Measurements from ENCODE around the gene TMEM269. TPM values are rescaled to one million over a fixed set of nuclear protein-coding genes. Genes with fewer than 3 reads are reported as not detected.
A peak's percentile ranks its signal among the peaks of the same experiment; 100 is the strongest.
"Not testable (repeated sequence)": the region's sequence is repeated elsewhere in the genome, so short reads cannot be mapped to it uniquely, and the experiment has no call there.

The TMEM269 gene
- polyA plus RNA-seq, 3 donors, result 0.05 TPM; not detected in 2

DNA sequence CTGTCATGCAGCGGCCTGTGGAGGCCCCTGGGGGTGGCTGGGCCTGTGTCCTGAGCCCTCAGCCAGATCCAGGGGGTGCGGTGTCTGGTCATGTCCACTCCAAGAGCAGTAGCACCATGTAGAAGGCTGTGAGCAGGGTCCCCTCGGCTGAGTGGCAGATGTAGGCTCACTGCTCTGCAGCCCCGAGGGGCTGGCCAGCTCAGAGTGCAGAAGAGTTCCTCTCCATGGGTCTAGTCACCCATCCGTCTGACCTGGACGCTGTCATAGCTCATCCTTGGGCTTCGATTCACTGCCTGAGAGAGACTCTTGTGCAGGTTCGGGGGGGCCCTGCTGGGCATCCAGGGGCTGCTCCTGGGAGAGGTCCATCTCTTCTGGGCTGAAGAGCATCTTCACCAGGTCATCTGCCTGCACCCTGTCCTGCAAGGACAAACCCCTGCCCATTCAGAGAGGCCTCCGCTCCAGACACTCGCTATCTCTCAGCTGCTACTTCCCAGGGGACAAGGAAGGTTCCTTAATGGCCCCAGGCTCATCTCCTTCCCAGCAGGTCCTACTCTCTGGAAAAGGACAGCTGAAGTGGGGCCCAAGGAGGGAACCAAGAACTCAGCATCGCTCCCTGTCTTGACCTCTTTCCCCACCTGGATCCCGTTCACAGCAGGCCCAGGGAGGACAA lies 38.2 kb upstream of the TMEM269 start:
- no peak overlapping the region for H3K27ac ChIP-seq (ENCODE audit: low read depth, low read length)
- 90 to 91% (median 90%) methylated on average over 12 of the region's 12 CpGs for WGBS, 3 donors

GRCh38 chr1:42747125-42747524 lies 37.7 kb upstream of the TMEM269 start:
- 43 to 58% (median 56%) methylated on average over 14 of the region's 14 CpGs for WGBS, 3 donors
- H3K27ac ChIP-seq (ENCODE audit: low read depth, low read length), result no peak overlapping the region

GRCh38 chr1:42748021-42748420 lies 36.8 kb upstream of the TMEM269 start:
- WGBS, 3 donors, result 80 to 88% (median 84%) methylated on average over 10 of the region's 10 CpGs
- no peak overlapping the region for H3K27ac ChIP-seq (ENCODE audit: low read depth, low read length)

DNA sequence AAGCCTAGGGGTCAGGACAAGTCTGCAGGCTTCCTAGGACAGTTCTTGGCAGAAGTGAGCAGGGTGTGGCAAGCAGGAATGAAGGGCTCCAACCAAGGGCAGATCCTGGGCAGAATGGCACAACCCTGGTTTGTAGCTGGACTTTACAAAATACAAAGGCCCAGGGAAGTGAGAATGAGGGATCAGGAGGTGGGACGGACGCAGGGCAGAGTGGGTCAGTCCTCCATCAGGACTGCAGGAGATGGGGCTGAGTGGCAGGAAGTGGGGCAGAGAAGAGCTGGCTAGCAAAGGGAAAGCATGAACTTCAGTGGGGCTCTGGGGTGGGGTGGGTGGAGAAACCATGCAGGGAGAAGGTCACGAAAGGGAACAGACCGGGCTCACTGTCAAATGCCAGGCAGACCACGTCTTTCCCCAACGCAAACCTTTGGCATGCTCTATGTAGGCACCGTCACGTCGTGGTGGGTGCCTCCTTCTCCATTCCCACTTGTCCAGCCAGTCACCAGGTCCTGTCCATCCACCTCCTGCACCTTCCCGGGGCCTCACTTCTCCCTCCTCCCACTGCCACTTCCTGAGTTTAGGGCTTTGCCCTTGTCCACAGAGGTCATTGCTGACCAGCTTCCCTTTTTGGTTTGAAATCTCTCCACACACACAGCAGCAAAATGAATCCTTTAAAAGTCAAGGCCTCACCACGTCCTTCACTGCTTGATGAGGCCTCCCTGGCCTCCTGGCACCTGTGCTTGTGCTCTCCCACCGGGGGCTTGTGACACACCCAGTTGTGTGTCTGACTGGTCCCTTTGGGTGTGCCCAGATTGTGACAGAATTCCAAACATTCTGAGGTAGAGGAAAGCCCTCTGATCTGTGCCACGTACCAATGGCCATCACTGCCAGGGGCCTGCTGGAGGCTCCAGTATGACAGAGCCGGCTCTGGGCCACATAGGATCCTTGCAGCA lies 36.1 kb upstream of the TMEM269 start:
- H3K27ac ChIP-seq (ENCODE audit: low read depth, low read length), result no peak overlapping the region
- WGBS, 3 donors, result 76 to 85% (median 77%) methylated on average over 14 of the region's 14 CpGs

- no peak overlapping the region for H3K27ac ChIP-seq (ENCODE audit: low read depth, low read length)
- 93 to 96% (median 94%) methylated on average over 12 of the region's 12 CpGs for WGBS, 3 donors
These were observed 34.8 kb upstream of the TMEM269 start for GRCh38 chr1:42750041-42750440.

GRCh38 chr1:42751511-42752070 lies 33.2 kb upstream of the TMEM269 start:
- H3K27ac ChIP-seq (ENCODE audit: low read depth, low read length), result not testable (repeated sequence)
- WGBS, 3 donors, result 91 to 93% (median 91%) methylated on average over 8 of the region's 8 CpGs

- WGBS, 3 donors, result 92 to 98% (median 94%) methylated on average over 6 of the region's 6 CpGs
- no peak overlapping the region for H3K27ac ChIP-seq (ENCODE audit: low read depth, low read length)
These were observed 32.5 kb upstream of the TMEM269 start for GRCh38 chr1:42752284-42752683.

- 82 to 89% (median 83%) methylated on average over 1 of the region's 1 CpG for WGBS, 3 donors
- no peak overlapping the region for H3K27ac ChIP-seq (ENCODE audit: low read depth, low read length)
These were observed 31.7 kb upstream of the TMEM269 start for GRCh38 chr1:42753070-42753469.

DNA sequence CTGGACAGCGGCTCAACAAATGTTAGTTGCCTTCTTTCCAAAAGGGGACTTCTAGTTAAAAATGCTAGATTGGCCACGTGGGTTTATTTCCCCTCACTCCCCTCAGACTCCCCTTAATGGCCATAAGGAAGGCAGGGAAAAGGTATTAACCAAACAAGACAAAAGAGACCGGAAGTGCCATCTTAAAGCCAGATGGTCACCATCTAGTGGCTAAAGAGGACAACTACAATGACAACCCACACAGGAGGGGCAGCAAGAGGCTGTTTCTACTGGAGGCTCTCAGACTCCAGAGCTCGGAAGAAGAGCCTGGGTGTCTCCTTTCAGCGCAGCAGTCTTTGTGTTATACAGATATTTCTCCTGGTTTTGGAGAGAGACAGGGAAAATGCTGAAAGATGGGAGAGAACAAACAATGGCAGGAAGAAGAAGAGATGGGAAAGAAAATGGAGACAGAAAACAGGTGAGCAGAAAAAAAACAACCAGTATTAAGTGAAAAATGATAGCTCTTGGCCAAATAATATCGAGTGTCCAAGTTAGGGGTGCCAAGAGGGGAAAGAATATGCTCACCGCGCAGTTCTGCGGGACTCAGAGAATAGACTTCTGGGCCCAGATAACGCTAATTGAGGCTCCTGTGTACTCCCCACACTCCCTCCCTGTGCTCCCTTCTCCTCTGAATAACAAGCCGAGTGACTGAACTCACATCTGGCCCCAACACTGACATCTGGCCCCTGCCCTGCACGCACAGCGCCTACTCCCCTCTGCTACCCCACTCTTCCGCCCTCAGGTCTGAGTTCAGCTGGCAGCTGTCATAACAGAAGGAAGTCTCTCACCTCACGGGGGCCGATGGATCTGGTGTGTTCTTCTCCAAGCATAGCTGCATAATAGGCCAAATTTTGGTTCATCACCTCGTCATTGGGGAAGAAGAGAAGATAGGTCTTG lies 27.6 kb upstream of the TMEM269 start:
- 75 to 78% (median 76%) methylated on average over 17 of the region's 17 CpGs for WGBS, 3 donors
- no peak overlapping the region for H3K27ac ChIP-seq (ENCODE audit: low read depth, low read length)

DNA sequence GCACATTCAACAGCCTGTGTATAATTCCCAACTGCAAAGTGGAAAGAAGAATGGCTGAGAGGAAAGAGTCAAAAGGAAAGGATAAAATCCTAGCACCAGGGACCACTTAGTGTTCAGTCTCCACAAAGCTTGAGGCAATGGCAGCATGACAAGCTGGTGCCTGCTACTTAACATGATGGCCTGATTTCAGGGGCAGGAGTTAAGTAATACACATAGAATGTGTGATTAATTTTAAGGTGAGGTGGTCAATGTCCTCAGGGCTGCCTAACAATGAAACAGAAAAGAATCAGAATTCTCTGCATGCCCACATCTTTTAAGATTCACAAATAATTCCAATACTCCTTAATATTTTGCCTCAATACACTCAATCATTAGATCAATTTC lies 26.9 kb upstream of the TMEM269 start:
- H3K27ac ChIP-seq (ENCODE audit: low read depth, low read length), result no peak overlapping the region

GRCh38 chr1:42758641-42759040 lies 26.1 kb upstream of the TMEM269 start:
- 48 to 84% (median 65%) methylated on average over 3 of the region's 3 CpGs for WGBS, 3 donors
- no peak overlapping the region for H3K27ac ChIP-seq (ENCODE audit: low read depth, low read length)

GRCh38 chr1:42759114-42759513 lies 25.7 kb upstream of the TMEM269 start:
- 64 to 82% (median 70%) methylated on average over 9 of the region's 9 CpGs for WGBS, 3 donors
- H3K27ac ChIP-seq (ENCODE audit: low read depth, low read length), result no peak overlapping the region

DNA sequence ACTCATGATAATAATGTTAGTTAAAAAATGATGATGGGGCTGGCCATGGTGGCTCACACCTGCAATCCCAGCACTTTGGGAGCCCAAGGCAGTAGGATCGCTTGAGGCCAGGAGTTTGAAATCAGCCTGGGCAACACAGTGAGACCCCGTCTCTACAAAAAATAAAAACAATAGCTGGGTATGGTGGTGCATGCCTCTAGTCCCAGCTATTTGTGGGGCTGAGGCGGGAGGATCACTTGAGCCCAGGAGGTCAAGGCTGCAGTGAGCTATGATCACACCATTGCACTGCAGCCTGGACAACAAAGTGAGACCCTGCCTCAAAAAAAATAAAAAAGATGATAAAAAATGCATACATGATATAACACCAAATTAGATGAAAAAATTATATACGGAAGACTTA lies 23.2 kb upstream of the TMEM269 start:
- WGBS, 3 donors, result 93 to 96% (median 94%) methylated on average over 4 of the region's 4 CpGs
- no peak overlapping the region for H3K27ac ChIP-seq (ENCODE audit: low read depth, low read length)

- no peak overlapping the region for H3K27ac ChIP-seq (ENCODE audit: low read depth, low read length)
- WGBS, 3 donors, result 54 to 69% (median 58%) methylated on average over 5 of the region's 5 CpGs
These were observed 22.5 kb upstream of the TMEM269 start for GRCh38 chr1:42762269-42762668.

GRCh38 chr1:42765269-42765668 lies 19.5 kb upstream of the TMEM269 start:
- H3K27ac ChIP-seq (ENCODE audit: low read depth, low read length), result no peak overlapping the region
- WGBS, 3 donors, result 17 to 32% (median 24%) methylated on average over 7 of the region's 7 CpGs

DNA sequence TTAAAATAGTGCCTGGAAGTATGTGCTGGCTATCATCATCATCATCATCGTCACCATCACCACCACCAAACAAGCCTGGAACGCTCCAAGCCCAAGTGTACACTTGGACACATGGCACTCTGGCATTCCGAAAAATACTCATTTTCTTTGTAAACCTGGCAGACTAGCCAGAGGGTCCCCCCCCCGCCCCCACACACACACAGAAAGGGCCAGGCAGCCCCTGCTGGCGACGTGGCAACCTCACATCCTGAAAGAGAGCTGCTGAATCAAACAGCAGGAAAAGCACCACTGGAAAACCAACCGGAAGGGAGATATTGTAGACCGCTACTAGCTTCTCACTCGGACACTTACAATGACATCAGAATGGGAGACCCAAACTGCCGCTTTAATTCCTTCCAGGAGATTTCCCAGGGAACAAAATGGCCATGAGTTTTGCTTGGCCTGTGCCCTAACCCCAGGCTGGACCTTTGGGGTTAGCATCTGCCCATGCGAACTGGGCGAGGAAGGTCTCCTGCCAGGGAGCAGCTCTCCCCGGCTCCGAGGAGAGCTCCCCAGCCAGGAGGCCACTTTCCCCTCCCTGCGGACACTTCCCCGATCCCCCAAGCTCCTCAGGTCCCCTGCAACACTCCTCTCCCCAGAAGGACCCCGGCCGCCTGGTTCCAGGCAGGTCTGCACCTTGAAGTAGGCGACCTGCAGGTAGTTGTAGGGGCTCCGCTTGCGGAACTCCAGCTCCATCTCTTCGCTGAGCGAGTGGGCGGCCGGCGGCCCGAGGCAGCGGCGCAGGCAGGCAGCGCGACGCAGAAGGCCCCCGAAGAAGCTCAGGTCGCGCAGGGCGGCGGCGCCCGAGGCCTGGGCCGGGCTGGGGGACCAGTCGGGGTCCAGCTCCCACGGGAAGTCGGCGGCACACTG lies 18.7 kb upstream of the TMEM269 start:
- 1% methylated on average over 38 to 44 of the region's 44 CpGs for WGBS, 3 donors
- peak overlapping the region; percentile 52 for H3K27ac ChIP-seq (ENCODE audit: low read depth, low read length)

DNA sequence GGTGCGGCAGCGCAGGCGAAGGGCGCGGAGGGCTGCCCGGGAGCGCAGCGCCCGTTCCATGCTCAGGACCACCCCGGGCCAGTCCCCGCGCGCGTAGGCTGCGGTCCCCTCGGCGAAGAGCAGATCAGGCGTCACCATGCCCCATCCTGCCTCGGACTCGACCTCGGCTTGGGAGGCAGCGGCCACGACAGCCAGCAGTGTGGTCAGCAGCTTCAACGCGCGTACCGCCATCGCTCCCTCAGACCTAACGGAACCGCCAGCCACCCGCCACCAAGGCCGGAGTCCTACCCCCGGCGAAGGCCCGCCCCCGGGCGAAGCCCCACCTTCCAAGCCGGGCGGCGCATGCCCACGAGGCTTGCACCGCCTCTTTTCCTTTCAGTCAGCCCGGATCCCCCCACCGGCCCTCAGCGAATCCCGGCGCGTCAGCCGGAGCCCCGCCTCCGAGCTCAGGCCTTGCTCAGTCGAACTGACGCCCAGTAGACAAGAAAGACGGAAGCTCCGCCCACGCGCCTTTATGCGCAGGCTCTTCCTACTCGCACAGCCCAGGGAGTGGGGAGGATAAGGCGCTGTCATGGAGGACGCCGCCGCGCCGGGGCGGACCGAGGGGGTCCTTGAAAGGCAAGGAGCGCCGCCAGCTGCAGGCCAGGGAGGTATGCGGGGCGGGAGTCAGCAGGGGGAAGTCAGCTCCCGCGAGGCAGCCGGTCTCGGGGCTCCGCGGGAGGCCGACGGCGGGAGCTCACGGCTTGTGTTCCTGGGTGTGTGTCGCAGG lies 17.9 kb upstream of the TMEM269 start, which contains the start of the genes C1orf50 and P3H1:
Gene C1orf50, plus strand, starts transcription at position 509 of the 769 bp plus-strand sequence. Its CDS starts 63 bp downstream, at position 572.
Gene P3H1, minus strand, starts transcription at position 288 of the 769 bp plus-strand sequence. Its CDS starts 57 bp downstream, at position 231.
- H3K27ac ChIP-seq (ENCODE audit: low read depth, low read length), result peak within 1 kb of the TSS; percentile 52
- 0 to 1% (median 0%) methylated on average over 65 to 82 of the region's 82 CpGs for WGBS, 3 donors

Data from adipose tissue (tissue), 3 donors.